Ishikawa (cell line): ENCODE data around the gene SPATS1.

Experiments used
- CREB1 ChIP-seq: IDR thresholded peaks from 2 replicates; pipeline ENCODE4 v1.6.1; 2012; ENCODE audit warnings: low read depth
- EP300 ChIP-seq: IDR thresholded peaks from 2 replicates; pipeline ENCODE4 v1.6.1; 2012; ENCODE audit warnings: borderline replicate concordance
- FOXM1 ChIP-seq: IDR thresholded peaks from 2 replicates; pipeline ENCODE4 v1.6.1; 2012; ENCODE audit warnings: low read depth, borderline replicate concordance
- MAX ChIP-seq: IDR thresholded peaks from 2 replicates; pipeline ENCODE4 v1.6.1; 2012
- NFIC ChIP-seq: IDR thresholded peaks from 2 replicates; pipeline ENCODE4 v1.6.1; 2012
- RAD21 ChIP-seq: IDR thresholded peaks from 2 replicates; pipeline ENCODE4 v1.6.1; 2012; ENCODE audit warnings: low read depth
- REST ChIP-seq: IDR thresholded peaks from 2 replicates; pipeline ENCODE4 v1.6.1; 2012; ENCODE audit warnings: low read depth, mild to moderate bottlenecking
- TCF12 ChIP-seq: IDR thresholded peaks from 2 replicates; pipeline ENCODE4 v1.6.1; 2012; ENCODE audit warnings: low read depth
- TEAD4 ChIP-seq: IDR thresholded peaks from 2 replicates; pipeline ENCODE4 v1.6.1; 2012
- YY1 ChIP-seq: IDR thresholded peaks from 2 replicates; pipeline ENCODE4 v1.6.1; 2012; ENCODE audit warnings: low read depth
- ZBTB7A ChIP-seq: IDR thresholded peaks from 2 replicates; pipeline ENCODE4 v1.6.1; 2012; ENCODE audit warnings: low read depth

GRCh38 chr6:44355640-44356039, 13.2 kb downstream of the SPATS1 start:
- TF ChIP-seq MAX (no peak), ZBTB7A (no peak), REST (no peak), YY1 (no peak), RAD21 (no peak), TEAD4 (no peak), EP300 (no peak), FOXM1 (no peak), NFIC (no peak), CREB1 (no peak), TCF12 (no peak)
